ENCODE data around the gene RGS3.

GRCh38 chr9:113449376-113449775 is 14.2 kb upstream of the RGS3 start:
- TF ChIP-seq, protein P1, sequence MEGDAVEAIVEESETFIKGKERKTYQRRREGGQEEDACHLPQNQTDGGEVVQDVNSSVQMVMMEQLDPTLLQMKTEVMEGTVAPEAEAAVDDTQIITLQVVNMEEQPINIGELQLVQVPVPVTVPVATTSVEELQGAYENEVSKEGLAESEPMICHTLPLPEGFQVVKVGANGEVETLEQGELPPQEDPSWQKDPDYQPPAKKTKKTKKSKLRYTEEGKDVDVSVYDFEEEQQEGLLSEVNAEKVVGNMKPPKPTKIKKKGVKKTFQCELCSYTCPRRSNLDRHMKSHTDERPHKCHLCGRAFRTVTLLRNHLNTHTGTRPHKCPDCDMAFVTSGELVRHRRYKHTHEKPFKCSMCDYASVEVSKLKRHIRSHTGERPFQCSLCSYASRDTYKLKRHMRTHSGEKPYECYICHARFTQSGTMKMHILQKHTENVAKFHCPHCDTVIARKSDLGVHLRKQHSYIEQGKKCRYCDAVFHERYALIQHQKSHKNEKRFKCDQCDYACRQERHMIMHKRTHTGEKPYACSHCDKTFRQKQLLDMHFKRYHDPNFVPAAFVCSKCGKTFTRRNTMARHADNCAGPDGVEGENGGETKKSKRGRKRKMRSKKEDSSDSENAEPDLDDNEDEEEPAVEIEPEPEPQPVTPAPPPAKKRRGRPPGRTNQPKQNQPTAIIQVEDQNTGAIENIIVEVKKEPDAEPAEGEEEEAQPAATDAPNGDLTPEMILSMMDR (IDR thresholded peaks at IDR 0.05) = no peak
- no peak for TF ChIP-seq POLR2A (IDR thresholded peaks at IDR 0.05)
